Stomach (tissue), 4 donors: Measurements from ENCODE around the gene KIFAP3.
"Not testable (repeated sequence)": the region's sequence is repeated elsewhere in the genome, so short reads cannot be mapped to it uniquely, and the experiment has no call there.

ENCODE experiments used
- EP300 ChIP-seq: sonication (generic); formaldehyde crosslinking; IDR thresholded peaks from one replicate; pipeline ENCODE4 v1.6.1; 2017; ENCODE audit warnings: antibody characterized with exemption
- TF ChIP-seq, protein P1 (sequence below), 7 experiments: fragments of 450-650 bp in 4 of 7; fragments of 200-600 bp in 3 of 7; sonication (generic) in 3 of 7; IDR thresholded peaks; one replicate each; pipeline ENCODE4 v1.5.1; 2016 to 2019; ENCODE audit warnings: antibody characterized with exemption in 7 of 7, control low read depth in 2 of 7, mild to moderate bottlenecking in 1 of 7

DNA sequence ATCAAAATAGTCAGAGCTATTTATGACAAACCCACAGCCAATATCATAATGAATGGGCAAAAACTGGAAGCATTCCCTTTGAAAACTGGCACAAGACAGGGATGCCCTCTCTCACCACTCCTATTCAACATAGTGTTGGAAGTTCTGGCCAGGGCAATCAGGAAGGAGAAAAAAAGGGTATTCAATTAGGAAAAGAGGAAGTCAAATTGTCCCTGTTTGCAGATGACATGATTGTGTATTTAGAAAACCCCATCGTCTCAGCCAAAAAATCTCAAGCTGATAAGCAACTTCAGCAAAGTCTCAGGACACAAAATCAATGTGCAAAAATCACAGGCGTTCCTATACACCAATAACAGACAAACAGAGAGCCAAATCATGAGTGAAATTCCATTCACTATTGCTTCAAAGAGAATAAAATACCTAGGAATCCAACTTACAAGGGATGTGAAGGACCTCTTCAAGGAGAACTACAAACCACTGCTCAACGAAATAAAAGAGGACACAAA, 14.4 kb downstream of the KIFAP3 start:
- TF ChIP-seq, protein P1, sequence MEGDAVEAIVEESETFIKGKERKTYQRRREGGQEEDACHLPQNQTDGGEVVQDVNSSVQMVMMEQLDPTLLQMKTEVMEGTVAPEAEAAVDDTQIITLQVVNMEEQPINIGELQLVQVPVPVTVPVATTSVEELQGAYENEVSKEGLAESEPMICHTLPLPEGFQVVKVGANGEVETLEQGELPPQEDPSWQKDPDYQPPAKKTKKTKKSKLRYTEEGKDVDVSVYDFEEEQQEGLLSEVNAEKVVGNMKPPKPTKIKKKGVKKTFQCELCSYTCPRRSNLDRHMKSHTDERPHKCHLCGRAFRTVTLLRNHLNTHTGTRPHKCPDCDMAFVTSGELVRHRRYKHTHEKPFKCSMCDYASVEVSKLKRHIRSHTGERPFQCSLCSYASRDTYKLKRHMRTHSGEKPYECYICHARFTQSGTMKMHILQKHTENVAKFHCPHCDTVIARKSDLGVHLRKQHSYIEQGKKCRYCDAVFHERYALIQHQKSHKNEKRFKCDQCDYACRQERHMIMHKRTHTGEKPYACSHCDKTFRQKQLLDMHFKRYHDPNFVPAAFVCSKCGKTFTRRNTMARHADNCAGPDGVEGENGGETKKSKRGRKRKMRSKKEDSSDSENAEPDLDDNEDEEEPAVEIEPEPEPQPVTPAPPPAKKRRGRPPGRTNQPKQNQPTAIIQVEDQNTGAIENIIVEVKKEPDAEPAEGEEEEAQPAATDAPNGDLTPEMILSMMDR (IDR thresholded peaks at IDR 0.05), result not testable (repeated sequence)
- not testable (repeated sequence) for TF ChIP-seq EP300
